AG10803 (cell line): Measurements from ENCODE around the gene SLC25A21.

Experiments used
- DNase-seq: peaks from one replicate; pipeline ENCODE4 v3.0.0; 2010; ENCODE audit warnings: low read depth
- H3K4me3 ChIP-seq: 2 replicates; pipeline ENCODE4 v1.5.1; 2011; ENCODE audit warnings: mild to moderate bottlenecking, low read length, control low read depth
- CTCF ChIP-seq: conservative IDR thresholded peaks from 2 replicates; pipeline ENCODE4 v1.5.1; 2011; ENCODE audit warnings: mild to moderate bottlenecking, low read length, control low read depth, inconsistent platforms

The SLC25A21 gene

GRCh38 chr14:36857842-36858445 is 314.5 kb downstream of the SLC25A21 start:
- TF ChIP-seq CTCF, result no peak
- no peak for DNase-seq
- H3K4me3 ChIP-seq, result no peak overlapping the region

- TF ChIP-seq CTCF, result no peak
- H3K4me3 ChIP-seq, result no peak overlapping the region
- DNase-seq, result no peak
Observed at GRCh38 chr14:36857136-36857535, 315.3 kb downstream of the SLC25A21 start.

- no peak for TF ChIP-seq CTCF
- peak; percentile 10 for DNase-seq
- H3K4me3 ChIP-seq, result no peak overlapping the region
Observed at GRCh38 chr14:36856095-36856878, 316.1 kb downstream of the SLC25A21 start.

GRCh38 chr14:36855396-36855795 is 317.0 kb downstream of the SLC25A21 start:
- DNase-seq, result no peak

GRCh38 chr14:36852981-36853691 is 319.3 kb downstream of the SLC25A21 start:
- no peak overlapping the region for H3K4me3 ChIP-seq
- no peak for TF ChIP-seq CTCF
- DNase-seq, result peak; percentile 60

More at GRCh38 chr14:36855396-36855795, 317.0 kb downstream of the SLC25A21 start:
- H3K4me3 ChIP-seq, result no peak overlapping the region
- TF ChIP-seq CTCF, result no peak

GRCh38 chr14:36848213-36848612 is 324.2 kb downstream of the SLC25A21 start:
- no peak overlapping the region for H3K4me3 ChIP-seq
- no peak for TF ChIP-seq CTCF
- peak; percentile 4 for DNase-seq
